ENCODE data around the gene HERC4. TPM values are rescaled to one million over a fixed set of nuclear protein-coding genes. Genes with fewer than 3 reads are reported as not detected.

The HERC4 gene
- total RNA-seq, 4 donors from 2014 or later = 26.0 to 39.8 (median 33.1) TPM

GRCh38 chr10:67934336-67934735, 140.7 kb downstream of the HERC4 start:
- 87 to 88% methylated on average over 1 of the region's 1 CpG for WGBS, 2 donors
- H3K4me3 ChIP-seq (ENCODE audit: low read depth, poor library complexity, severe bottlenecking) = no peak overlapping the region
- TF ChIP-seq, protein P1, sequence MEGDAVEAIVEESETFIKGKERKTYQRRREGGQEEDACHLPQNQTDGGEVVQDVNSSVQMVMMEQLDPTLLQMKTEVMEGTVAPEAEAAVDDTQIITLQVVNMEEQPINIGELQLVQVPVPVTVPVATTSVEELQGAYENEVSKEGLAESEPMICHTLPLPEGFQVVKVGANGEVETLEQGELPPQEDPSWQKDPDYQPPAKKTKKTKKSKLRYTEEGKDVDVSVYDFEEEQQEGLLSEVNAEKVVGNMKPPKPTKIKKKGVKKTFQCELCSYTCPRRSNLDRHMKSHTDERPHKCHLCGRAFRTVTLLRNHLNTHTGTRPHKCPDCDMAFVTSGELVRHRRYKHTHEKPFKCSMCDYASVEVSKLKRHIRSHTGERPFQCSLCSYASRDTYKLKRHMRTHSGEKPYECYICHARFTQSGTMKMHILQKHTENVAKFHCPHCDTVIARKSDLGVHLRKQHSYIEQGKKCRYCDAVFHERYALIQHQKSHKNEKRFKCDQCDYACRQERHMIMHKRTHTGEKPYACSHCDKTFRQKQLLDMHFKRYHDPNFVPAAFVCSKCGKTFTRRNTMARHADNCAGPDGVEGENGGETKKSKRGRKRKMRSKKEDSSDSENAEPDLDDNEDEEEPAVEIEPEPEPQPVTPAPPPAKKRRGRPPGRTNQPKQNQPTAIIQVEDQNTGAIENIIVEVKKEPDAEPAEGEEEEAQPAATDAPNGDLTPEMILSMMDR (IDR thresholded peaks at IDR 0.05) = no peak
- TF ChIP-seq POLR2A (IDR thresholded peaks at IDR 0.05) = no peak
- no peak for DNase-seq (ENCODE audit: low spot score in 2 of 2)
- intact Hi-C loops (cut with DNase I; ENCODE audit: low total_unique reads) = no loop called here

GRCh38 chr10:67933199-67933598, 141.9 kb downstream of the HERC4 start:
- WGBS, 2 donors = 90 to 97% methylated on average over 2 of the region's 2 CpGs
- TF ChIP-seq POLR2A (IDR thresholded peaks at IDR 0.05) = no peak
- TF ChIP-seq, protein P1 (IDR thresholded peaks at IDR 0.05) = no peak
- DNase-seq (ENCODE audit: low spot score in 2 of 2) = no peak
- intact Hi-C loops (cut with DNase I; ENCODE audit: low total_unique reads) = no loop called here
- no peak overlapping the region for H3K4me3 ChIP-seq (ENCODE audit: low read depth, poor library complexity, severe bottlenecking)

DNA sequence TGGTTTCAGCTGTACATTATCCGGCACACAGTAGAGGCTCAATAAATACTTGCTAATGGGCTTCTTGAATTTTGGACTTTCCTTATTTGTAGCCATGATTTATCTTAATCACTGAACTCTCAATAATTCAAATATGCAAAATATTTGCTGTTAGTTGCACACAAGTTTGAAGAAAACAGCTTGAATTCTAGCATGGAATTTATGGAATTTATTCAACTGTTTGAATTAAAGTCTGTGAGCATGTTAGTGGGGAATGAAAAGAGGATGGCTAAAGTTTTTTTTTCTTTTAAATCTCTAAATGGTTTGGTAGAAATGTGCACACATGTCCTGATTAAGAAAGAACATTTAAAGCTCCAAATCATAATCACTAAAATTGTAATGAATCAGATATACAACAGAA, 148.1 kb downstream of the HERC4 start:
- intact Hi-C loops (cut with DNase I; ENCODE audit: low total_unique reads) = no loop called here
- H3K4me3 ChIP-seq (ENCODE audit: low read depth, poor library complexity, severe bottlenecking) = no peak overlapping the region
- DNase-seq (ENCODE audit: low spot score in 2 of 2) = no peak
- TF ChIP-seq, protein P1 (IDR thresholded peaks at IDR 0.05) = no peak
- TF ChIP-seq POLR2A (IDR thresholded peaks at IDR 0.05) = no peak
- WGBS, 2 donors = 94 to 100% methylated on average over 1 of the region's 1 CpG

GRCh38 chr10:67925449-67926005, 149.6 kb downstream of the HERC4 start:
- DNase-seq (ENCODE audit: low spot score in 2 of 2) = no peak
- WGBS, 2 donors = 76 to 93% methylated on average over 1 of the region's 1 CpG
- intact Hi-C loops (cut with DNase I; ENCODE audit: low total_unique reads) = no loop called here
- TF ChIP-seq, protein P1 (IDR thresholded peaks at IDR 0.05) = no peak
- TF ChIP-seq POLR2A (IDR thresholded peaks at IDR 0.05) = no peak
- no peak overlapping the region for H3K4me3 ChIP-seq (ENCODE audit: low read depth, poor library complexity, severe bottlenecking)

DNA sequence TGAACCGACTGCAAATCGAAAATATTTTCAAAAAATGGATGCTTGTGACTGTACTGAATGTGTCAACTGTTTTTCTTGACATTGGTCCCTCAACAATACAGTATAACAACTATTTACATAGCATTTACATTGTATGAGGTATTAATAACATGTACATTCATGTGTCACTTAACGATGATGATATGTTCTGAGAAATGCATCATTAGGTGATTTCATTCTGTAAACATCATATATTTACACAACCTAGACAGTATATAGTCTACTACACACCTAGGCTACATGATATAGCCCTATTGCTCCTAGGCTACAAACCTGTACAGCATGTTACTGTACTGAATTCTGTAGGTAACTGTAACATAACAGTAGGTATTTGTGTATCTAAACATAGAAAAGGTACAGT, 150.9 kb downstream of the HERC4 start:
- intact Hi-C loops (cut with DNase I; ENCODE audit: low total_unique reads) = no loop called here
- no peak overlapping the region for H3K4me3 ChIP-seq (ENCODE audit: low read depth, poor library complexity, severe bottlenecking)
- WGBS, 2 donors = 92 to 94% methylated on average over 3 of the region's 3 CpGs
- no peak for DNase-seq (ENCODE audit: low spot score in 2 of 2)
- TF ChIP-seq, protein P1 (IDR thresholded peaks at IDR 0.05) = no peak
- TF ChIP-seq POLR2A (IDR thresholded peaks at IDR 0.05) = no peak

DNA sequence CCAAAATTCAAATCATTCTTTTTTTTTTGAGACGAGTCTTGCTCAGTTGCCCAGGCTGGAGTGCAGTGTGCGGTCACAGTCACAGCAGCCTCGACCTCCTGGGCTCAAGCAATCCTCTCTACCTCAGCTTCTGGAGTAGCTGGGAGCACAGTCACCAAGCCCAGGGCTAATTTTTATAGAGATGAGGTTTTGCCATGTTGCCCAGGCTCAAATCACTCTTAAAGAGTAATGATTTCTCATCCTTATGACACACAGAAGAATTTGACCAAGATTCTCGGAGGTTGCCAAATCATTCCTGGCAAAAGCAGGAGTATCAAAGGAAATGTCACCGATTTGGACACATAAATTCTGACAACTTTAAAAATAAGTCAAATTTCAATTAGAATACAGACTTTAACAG, 151.5 kb downstream of the HERC4 start:
- H3K4me3 ChIP-seq (ENCODE audit: low read depth, poor library complexity, severe bottlenecking) = no peak overlapping the region
- no peak for DNase-seq (ENCODE audit: low spot score in 2 of 2)
- TF ChIP-seq POLR2A (IDR thresholded peaks at IDR 0.05) = no peak
- TF ChIP-seq, protein P1 (IDR thresholded peaks at IDR 0.05) = no peak
- intact Hi-C loops (cut with DNase I; ENCODE audit: low total_unique reads) = no loop called here
- 78 to 83% methylated on average over 5 of the region's 5 CpGs for WGBS, 2 donors

All from lower leg skin (tissue), 4 donors.